Type B pancreatic cell (in vitro differentiated cells): ENCODE results near the gene XRCC6. TPM values are rescaled to one million over a fixed set of nuclear protein-coding genes. Genes with fewer than 3 reads are reported as not detected.

Source experiments
- DNase-seq: peaks from one replicate; pipeline ENCODE4 v3.0.0; 2021; ENCODE audit warnings: mixed read lengths; ENCODE audit not compliant: unreplicated experiment; ENCODE audit errors: extremely low spot score
- H3K27ac Mint-ChIP-seq: 2 replicates; pipeline ENCODE4 v1.8.0; 2021; ENCODE audit warnings: mild to moderate bottlenecking, mixed read lengths
- H3K27me3 Mint-ChIP-seq: 2 replicates; pipeline ENCODE4 v1.8.0; 2021; ENCODE audit warnings: mixed read lengths
- H3K36me3 Mint-ChIP-seq: 2 replicates; pipeline ENCODE4 v1.8.0; 2021; ENCODE audit warnings: mixed read lengths
- H3K4me1 Mint-ChIP-seq: one replicate; pipeline ENCODE4 v1.8.0; 2021; ENCODE audit warnings: mixed read lengths; ENCODE audit not compliant: unreplicated experiment
- H3K4me3 Mint-ChIP-seq: 2 replicates; pipeline ENCODE4 v1.8.0; 2021; ENCODE audit warnings: mild to moderate bottlenecking, mixed read lengths
- H3K9me3 Mint-ChIP-seq: 2 replicates; pipeline ENCODE4 v1.8.0; 2021; ENCODE audit warnings: mixed read lengths
- CTCF ChIP-seq: fragments of 200-600 bp; sonication (generic); conservative IDR thresholded peaks from 2 replicates; pipeline ENCODE4 v1.5.0; 2021; ENCODE audit warnings: antibody characterized with exemption, mild to moderate bottlenecking
- total RNA-seq: library from RNA; stranded (reverse); gene quantifications from 2 replicates; pipeline ENCODE4 v1.2.1, GENCODE V29; 2021; ENCODE audit warnings: low replicate concordance

XRCC6 gene
- total RNA-seq, 1 donor from 2014 or later = 302 TPM

GRCh38 chr22:41576877-41577276 lies 44.2 kb upstream of the XRCC6 start:
- no peaks in the 10 kb centered on the region for H3K9me3 Mint-ChIP-seq
- no peak overlapping the region for H3K4me3 Mint-ChIP-seq
- H3K27me3 Mint-ChIP-seq = no peaks in the 10 kb centered on the region
- DNase-seq = no peak
- peak; percentile 72 for TF ChIP-seq CTCF
- no peak overlapping the region for H3K27ac Mint-ChIP-seq
- peaks cover 7% of the 10 kb centered on the region for H3K36me3 Mint-ChIP-seq
- H3K4me1 Mint-ChIP-seq = peaks cover 3% of the 10 kb centered on the region

- Mint-ChIP-seq H3K9me3 (no peaks in the 10 kb centered on the region), H3K4me3 (no peak overlapping the region), H3K36me3 (peaks cover 13% of the 10 kb centered on the region), H3K27ac (no peak overlapping the region), H3K4me1 (peaks cover 3% of the 10 kb centered on the region), H3K27me3 (no peaks in the 10 kb centered on the region)
- TF ChIP-seq CTCF = no peak
- no peak for DNase-seq
Measured at GRCh38 chr22:41578114-41578513, 43.0 kb upstream of the XRCC6 start.

GRCh38 chr22:41578818-41579217 lies 42.3 kb upstream of the XRCC6 start:
- H3K4me1 Mint-ChIP-seq = peaks cover 3% of the 10 kb centered on the region
- no peaks in the 10 kb centered on the region for H3K27me3 Mint-ChIP-seq
- no peak for DNase-seq
- H3K36me3 Mint-ChIP-seq = peaks cover 13% of the 10 kb centered on the region
- no peak for TF ChIP-seq CTCF
- H3K27ac Mint-ChIP-seq = no peak overlapping the region
- H3K4me3 Mint-ChIP-seq = no peak overlapping the region
- no peaks in the 10 kb centered on the region for H3K9me3 Mint-ChIP-seq

GRCh38 chr22:41579297-41579996 lies 41.6 kb upstream of the XRCC6 start:
- Mint-ChIP-seq H3K27ac (no peak overlapping the region), H3K4me1 (peaks cover 3% of the 10 kb centered on the region), H3K36me3 (peaks cover 13% of the 10 kb centered on the region), H3K27me3 (no peaks in the 10 kb centered on the region), H3K4me3 (no peak overlapping the region), H3K9me3 (no peaks in the 10 kb centered on the region)
- TF ChIP-seq CTCF = no peak
- DNase-seq = no peak

GRCh38 chr22:41579997-41580355 lies 41.1 kb upstream of the XRCC6 start:
- no peak overlapping the region for H3K4me3 Mint-ChIP-seq
- H3K36me3 Mint-ChIP-seq = peaks cover 13% of the 10 kb centered on the region
- no peak overlapping the region for H3K27ac Mint-ChIP-seq
- no peaks in the 10 kb centered on the region for H3K27me3 Mint-ChIP-seq
- no peaks in the 10 kb centered on the region for H3K9me3 Mint-ChIP-seq
- peaks cover 3% of the 10 kb centered on the region for H3K4me1 Mint-ChIP-seq
- DNase-seq = no peak
- no peak for TF ChIP-seq CTCF

- Mint-ChIP-seq H3K36me3 (peaks cover 7% of the 10 kb centered on the region), H3K4me3 (no peak overlapping the region), H3K4me1 (no peaks in the 10 kb centered on the region), H3K9me3 (no peaks in the 10 kb centered on the region), H3K27ac (peak overlapping the region; percentile 3), H3K27me3 (no peaks in the 10 kb centered on the region)
- DNase-seq = no peak
- TF ChIP-seq CTCF = no peak
Measured at GRCh38 chr22:41582694-41583093, 38.4 kb upstream of the XRCC6 start.
